GM21576 (cell line): Measurements from ENCODE around the gene HRH2.

ENCODE experiments used
- ATAC-seq: cut with Tn5 transposase; IDR thresholded peaks from one replicate; pipeline ENCODE4 v1.9.1; 2021; ENCODE audit warnings: mild to moderate bottlenecking, moderate library complexity; ENCODE audit not compliant: unreplicated experiment

HRH2 gene

GRCh38 chr5:175674731-175675346, 17.0 kb downstream of the HRH2 start:
- no peak for ATAC-seq

- ATAC-seq, result no peak
Observed at GRCh38 chr5:175675873-175676272, 18.0 kb downstream of the HRH2 start.

GRCh38 chr5:175677571-175677970, 19.7 kb downstream of the HRH2 start:
- no peak for ATAC-seq

- ATAC-seq, result no peak
Observed at GRCh38 chr5:175678074-175678473, 20.2 kb downstream of the HRH2 start.

- ATAC-seq, result no peak
Observed at GRCh38 chr5:175679411-175679810, 21.5 kb downstream of the HRH2 start.

GRCh38 chr5:175680020-175680419, 22.1 kb downstream of the HRH2 start:
- ATAC-seq, result no peak

GRCh38 chr5:175680463-175680862, 22.6 kb downstream of the HRH2 start:
- no peak for ATAC-seq

GRCh38 chr5:175681045-175681967, 23.4 kb downstream of the HRH2 start:
- ATAC-seq, result no peak

GRCh38 chr5:175681968-175682340, 24.1 kb downstream of the HRH2 start:
- no peak for ATAC-seq

GRCh38 chr5:175682664-175683063, 24.8 kb downstream of the HRH2 start:
- no peak for ATAC-seq

- ATAC-seq, result no peak
Observed at GRCh38 chr5:175683231-175683630, 25.4 kb downstream of the HRH2 start.

- ATAC-seq, result no peak
Observed at GRCh38 chr5:175683921-175684320, 26.1 kb downstream of the HRH2 start.

GRCh38 chr5:175684931-175685330, 27.1 kb downstream of the HRH2 start:
- ATAC-seq, result no peak

- no peak for ATAC-seq
Observed at GRCh38 chr5:175685701-175686350, 28.0 kb downstream of the HRH2 start.

- ATAC-seq, result no peak
Observed at GRCh38 chr5:175686396-175686795, 28.5 kb downstream of the HRH2 start.

- no peak for ATAC-seq
Observed at GRCh38 chr5:175686826-175687225, 29.0 kb downstream of the HRH2 start.

- no peak for ATAC-seq
Observed at GRCh38 chr5:175687231-175687701, 29.4 kb downstream of the HRH2 start.

GRCh38 chr5:175688352-175689146, 30.7 kb downstream of the HRH2 start:
- ATAC-seq, result no peak

- ATAC-seq, result no peak
Observed at GRCh38 chr5:175689147-175689991, 31.5 kb downstream of the HRH2 start.

- ATAC-seq, result no peak
Observed at GRCh38 chr5:175690025-175690424, 32.2 kb downstream of the HRH2 start.
